ENCODE measurements around the gene SECISBP2L. TPM values are rescaled to one million over a fixed set of nuclear protein-coding genes. Genes with fewer than 3 reads are reported as not detected.

Gene SECISBP2L
- total and polyA plus RNA-seq, 2 experiments from 2014 or later: 18.6 to 28.3 TPM

DNA sequence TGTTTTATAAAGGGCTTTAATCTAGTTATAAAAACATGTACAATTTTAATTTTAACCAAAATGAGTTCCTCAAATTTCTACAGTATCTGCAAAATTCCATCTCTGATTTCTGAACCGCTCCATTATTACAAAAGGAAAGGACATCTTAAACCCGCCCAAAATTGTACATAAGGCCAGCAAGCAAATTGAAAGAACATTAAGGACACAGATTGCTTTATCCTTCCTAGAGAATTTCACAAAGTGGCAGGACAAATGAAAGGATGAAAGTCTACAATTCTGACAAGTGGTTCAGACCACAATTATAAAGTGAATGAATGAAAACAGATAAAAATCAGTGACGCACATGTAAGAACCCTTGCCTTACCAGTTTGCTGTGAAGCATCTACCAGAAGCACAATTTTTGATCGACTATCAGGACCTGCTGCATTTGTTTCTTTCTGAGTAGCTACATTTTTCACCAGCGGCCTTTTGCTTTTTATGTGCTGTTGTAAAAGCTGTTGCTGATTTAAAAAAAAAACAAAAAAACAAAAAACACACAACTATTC is 13.6 kb downstream of the SECISBP2L start:
- Histone ChIP-seq H3F3A (replicated peaks; ENCODE audit: low read depth) (no peaks in the 10 kb centered on the region), H3K36me3 (ENCODE audit: insufficient read depth) (no peaks in the 10 kb centered on the region), H3K79me2 (replicated peaks; ENCODE audit: insufficient read depth) (peaks cover 19% of the 10 kb centered on the region), H2AFZ (no peak overlapping the region), H3K4me3 (no peak overlapping the region), H3K9me2 (ENCODE audit: insufficient read depth) (no peaks in the 10 kb centered on the region), H4K20me1 (replicated peaks; ENCODE audit: insufficient read depth) (no peaks in the 10 kb centered on the region), H3K27me3 (ENCODE audit: insufficient read depth) (no peaks in the 10 kb centered on the region), H3K4me2 (no peak overlapping the region), H3K27ac (ENCODE audit: low read depth) (no peak overlapping the region), H3K4me1 (ENCODE audit: insufficient read depth) (no peaks in the 10 kb centered on the region)
- no peak overlapping the region for H3K4me3 Mint-ChIP-seq
- TF ChIP-seq, protein P1, sequence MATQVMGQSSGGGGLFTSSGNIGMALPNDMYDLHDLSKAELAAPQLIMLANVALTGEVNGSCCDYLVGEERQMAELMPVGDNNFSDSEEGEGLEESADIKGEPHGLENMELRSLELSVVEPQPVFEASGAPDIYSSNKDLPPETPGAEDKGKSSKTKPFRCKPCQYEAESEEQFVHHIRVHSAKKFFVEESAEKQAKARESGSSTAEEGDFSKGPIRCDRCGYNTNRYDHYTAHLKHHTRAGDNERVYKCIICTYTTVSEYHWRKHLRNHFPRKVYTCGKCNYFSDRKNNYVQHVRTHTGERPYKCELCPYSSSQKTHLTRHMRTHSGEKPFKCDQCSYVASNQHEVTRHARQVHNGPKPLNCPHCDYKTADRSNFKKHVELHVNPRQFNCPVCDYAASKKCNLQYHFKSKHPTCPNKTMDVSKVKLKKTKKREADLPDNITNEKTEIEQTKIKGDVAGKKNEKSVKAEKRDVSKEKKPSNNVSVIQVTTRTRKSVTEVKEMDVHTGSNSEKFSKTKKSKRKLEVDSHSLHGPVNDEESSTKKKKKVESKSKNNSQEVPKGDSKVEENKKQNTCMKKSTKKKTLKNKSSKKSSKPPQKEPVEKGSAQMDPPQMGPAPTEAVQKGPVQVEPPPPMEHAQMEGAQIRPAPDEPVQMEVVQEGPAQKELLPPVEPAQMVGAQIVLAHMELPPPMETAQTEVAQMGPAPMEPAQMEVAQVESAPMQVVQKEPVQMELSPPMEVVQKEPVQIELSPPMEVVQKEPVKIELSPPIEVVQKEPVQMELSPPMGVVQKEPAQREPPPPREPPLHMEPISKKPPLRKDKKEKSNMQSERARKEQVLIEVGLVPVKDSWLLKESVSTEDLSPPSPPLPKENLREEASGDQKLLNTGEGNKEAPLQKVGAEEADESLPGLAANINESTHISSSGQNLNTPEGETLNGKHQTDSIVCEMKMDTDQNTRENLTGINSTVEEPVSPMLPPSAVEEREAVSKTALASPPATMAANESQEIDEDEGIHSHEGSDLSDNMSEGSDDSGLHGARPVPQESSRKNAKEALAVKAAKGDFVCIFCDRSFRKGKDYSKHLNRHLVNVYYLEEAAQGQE (IDR thresholded peaks at IDR 0.05; ENCODE audit: unreplicated experiment): no peak
- no peak for TF ChIP-seq CREB1 (CRISPR knock-in tag; IDR thresholded peaks at IDR 0.05; ENCODE audit: low read depth)
- TF ChIP-seq, protein P2, sequence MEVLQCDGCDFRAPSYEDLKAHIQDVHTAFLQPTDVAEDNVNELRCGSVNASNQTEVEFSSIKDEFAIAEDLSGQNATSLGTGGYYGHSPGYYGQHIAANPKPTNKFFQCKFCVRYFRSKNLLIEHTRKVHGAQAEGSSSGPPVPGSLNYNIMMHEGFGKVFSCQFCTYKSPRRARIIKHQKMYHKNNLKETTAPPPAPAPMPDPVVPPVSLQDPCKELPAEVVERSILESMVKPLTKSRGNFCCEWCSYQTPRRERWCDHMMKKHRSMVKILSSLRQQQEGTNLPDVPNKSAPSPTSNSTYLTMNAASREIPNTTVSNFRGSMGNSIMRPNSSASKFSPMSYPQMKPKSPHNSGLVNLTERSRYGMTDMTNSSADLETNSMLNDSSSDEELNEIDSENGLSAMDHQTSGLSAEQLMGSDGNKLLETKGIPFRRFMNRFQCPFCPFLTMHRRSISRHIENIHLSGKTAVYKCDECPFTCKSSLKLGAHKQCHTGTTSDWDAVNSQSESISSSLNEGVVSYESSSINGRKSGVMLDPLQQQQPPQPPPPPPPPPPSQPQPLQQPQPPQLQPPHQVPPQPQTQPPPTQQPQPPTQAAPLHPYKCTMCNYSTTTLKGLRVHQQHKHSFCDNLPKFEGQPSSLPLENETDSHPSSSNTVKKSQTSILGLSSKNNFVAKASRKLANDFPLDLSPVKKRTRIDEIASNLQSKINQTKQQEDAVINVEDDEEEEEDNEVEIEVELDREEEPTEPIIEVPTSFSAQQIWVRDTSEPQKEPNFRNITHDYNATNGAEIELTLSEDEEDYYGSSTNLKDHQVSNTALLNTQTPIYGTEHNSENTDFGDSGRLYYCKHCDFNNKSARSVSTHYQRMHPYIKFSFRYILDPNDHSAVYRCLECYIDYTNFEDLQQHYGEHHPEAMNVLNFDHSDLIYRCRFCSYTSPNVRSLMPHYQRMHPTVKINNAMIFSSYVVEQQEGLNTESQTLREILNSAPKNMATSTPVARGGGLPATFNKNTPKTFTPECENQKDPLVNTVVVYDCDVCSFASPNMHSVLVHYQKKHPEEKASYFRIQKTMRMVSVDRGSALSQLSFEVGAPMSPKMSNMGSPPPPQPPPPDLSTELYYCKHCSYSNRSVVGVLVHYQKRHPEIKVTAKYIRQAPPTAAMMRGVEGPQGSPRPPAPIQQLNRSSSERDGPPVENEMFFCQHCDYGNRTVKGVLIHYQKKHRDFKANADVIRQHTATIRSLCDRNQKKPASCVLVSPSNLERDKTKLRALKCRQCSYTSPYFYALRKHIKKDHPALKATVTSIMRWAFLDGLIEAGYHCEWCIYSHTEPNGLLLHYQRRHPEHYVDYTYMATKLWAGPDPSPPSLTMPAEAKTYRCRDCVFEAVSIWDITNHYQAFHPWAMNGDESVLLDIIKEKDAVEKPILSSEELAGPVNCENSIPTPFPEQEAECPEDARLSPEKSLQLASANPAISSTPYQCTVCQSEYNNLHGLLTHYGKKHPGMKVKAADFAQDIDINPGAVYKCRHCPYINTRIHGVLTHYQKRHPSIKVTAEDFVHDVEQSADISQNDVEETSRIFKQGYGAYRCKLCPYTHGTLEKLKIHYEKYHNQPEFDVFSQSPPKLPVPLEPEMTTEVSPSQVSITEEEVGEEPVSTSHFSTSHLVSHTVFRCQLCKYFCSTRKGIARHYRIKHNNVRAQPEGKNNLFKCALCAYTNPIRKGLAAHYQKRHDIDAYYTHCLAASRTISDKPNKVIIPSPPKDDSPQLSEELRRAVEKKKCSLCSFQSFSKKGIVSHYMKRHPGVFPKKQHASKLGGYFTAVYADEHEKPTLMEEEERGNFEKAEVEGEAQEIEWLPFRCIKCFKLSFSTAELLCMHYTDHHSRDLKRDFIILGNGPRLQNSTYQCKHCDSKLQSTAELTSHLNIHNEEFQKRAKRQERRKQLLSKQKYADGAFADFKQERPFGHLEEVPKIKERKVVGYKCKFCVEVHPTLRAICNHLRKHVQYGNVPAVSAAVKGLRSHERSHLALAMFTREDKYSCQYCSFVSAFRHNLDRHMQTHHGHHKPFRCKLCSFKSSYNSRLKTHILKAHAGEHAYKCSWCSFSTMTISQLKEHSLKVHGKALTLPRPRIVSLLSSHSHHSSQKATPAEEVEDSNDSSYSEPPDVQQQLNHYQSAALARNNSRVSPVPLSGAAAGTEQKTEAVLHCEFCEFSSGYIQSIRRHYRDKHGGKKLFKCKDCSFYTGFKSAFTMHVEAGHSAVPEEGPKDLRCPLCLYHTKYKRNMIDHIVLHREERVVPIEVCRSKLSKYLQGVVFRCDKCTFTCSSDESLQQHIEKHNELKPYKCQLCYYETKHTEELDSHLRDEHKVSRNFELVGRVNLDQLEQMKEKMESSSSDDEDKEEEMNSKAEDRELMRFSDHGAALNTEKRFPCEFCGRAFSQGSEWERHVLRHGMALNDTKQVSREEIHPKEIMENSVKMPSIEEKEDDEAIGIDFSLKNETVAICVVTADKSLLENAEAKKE (CRISPR knock-in tag; IDR thresholded peaks at IDR 0.05): no peak
- no peak for TF ChIP-seq ZNF114 (CRISPR knock-in tag; IDR thresholded peaks at IDR 0.05)
- no peak for TF ChIP-seq EZH2 (IDR thresholded peaks at IDR 0.05; ENCODE audit: low read depth, unreplicated experiment)
- TF ChIP-seq, protein P3, sequence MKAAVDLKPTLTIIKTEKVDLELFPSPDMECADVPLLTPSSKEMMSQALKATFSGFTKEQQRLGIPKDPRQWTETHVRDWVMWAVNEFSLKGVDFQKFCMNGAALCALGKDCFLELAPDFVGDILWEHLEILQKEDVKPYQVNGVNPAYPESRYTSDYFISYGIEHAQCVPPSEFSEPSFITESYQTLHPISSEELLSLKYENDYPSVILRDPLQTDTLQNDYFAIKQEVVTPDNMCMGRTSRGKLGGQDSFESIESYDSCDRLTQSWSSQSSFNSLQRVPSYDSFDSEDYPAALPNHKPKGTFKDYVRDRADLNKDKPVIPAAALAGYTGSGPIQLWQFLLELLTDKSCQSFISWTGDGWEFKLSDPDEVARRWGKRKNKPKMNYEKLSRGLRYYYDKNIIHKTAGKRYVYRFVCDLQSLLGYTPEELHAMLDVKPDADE (IDR thresholded peaks at IDR 0.05): no peak
- no peak for TF ChIP-seq EZH2phosphoT487 (IDR thresholded peaks at IDR 0.05; ENCODE audit: unreplicated experiment)
- TF ChIP-seq POLR2AphosphoS5 (IDR thresholded peaks at IDR 0.05; ENCODE audit: low read depth): no peak
- TF ChIP-seq ZNF331 (CRISPR knock-in tag; IDR thresholded peaks at IDR 0.05; ENCODE audit: low read depth): no peak
- no peak for TF ChIP-seq JUNB (IDR thresholded peaks at IDR 0.05; ENCODE audit: unreplicated experiment)
- no peak overlapping the region for H3K27ac Mint-ChIP-seq
- DNase-seq (ENCODE audit: low spot score) (no peak), ATAC-seq (no peak)
- no peaks in the 10 kb centered on the region for H3K9me3 Mint-ChIP-seq
- peaks cover 15% of the 10 kb centered on the region; the same call in 2 of the 3 replicates for H3K36me3 Mint-ChIP-seq (ENCODE audit: low read depth)
- H3K27me3 Mint-ChIP-seq (ENCODE audit: insufficient read depth, low read depth, poor library complexity): peaks cover 2% of the 10 kb centered on the region
- no peaks in the 10 kb centered on the region; the same call in 2 of the 3 replicates for H3K4me1 Mint-ChIP-seq
